NCI-H1930 (cell line): ENCODE data around the gene RAB38.
A peak's percentile ranks its signal among the peaks of the same experiment; 100 is the strongest.

Experiments used
- DNase-seq, 2 experiments: peaks; one replicate each; lab custom pipeline; 2025; lab: John Stamatoyannopoulos, UW

Gene RAB38

DNA sequence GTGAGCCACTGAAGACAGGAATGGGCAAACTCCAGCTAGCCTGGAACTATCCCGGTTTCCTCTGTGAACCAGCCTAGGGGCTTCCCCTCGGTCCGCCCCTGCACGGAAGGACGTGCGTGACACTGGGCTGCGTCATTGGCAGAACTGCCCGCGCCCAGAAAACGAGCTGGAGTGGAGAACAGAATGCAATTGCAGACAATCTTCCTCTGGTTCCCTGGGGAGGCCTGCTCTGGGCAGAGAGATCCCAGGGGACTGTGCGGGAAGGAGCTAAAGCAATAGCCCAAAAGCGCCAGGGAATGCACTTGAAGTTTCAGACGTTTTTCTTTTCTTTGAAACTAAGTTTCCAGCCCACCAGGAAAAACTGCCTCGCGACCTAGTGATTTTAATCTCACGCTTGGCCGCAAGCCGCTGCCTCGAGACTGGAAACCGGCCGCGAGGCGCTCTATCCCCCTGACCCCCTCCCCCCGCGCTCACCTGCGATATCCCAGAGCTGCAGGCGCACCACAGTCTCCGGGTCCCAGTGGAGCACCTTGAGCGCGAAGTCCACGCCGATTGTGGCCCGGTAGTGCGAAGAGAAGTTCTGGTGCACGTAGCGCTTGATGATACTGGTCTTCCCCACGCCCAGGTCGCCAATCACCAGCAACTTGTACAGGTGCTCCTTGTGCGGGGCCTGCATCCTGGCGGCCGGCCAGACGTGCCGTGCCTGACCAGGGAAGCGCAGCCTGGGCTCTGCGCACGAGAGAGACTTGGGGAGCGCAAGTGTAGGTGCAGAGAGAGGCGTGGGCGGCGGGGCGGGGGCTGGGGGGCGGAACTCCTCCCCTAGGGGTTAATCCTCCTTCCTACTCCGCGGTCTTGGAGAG lies at the start of gene RAB38:
Gene RAB38 (minus strand): TSS at position 735 of the 860 bp plus-strand sequence. CDS start 59 bp downstream, at position 676.
- DNase-seq, result peak in 1 of 2 experiments; percentile 22

DNA sequence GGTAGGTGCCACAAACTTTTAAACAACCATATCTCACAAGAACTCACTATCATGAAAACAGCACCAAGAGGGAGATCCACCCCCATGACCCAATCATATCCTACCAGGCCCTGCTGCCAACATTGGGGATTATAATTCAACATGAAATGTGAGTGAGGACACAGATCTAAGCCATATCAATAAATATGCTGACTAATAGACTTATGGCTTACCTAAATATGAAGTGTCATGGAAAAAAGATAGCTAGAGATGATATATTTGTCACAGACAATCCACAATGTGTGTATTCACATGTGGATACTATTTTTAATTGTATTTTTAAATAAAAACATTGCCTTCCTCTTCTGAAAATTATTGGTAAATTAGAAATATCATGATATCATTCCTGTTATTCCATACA lies 38.2 kb upstream of the RAB38 start:
- DNase-seq, result no peak

GRCh38 chr11:88212300-88212699 lies 37.1 kb upstream of the RAB38 start:
- no peak for DNase-seq

- DNase-seq, result no peak
These were observed 33.5 kb upstream of the RAB38 start for GRCh38 chr11:88208745-88209144.

GRCh38 chr11:88206751-88207150 lies 31.5 kb upstream of the RAB38 start:
- no peak for DNase-seq

GRCh38 chr11:88204353-88204752 lies 29.1 kb upstream of the RAB38 start:
- DNase-seq, result no peak

DNA sequence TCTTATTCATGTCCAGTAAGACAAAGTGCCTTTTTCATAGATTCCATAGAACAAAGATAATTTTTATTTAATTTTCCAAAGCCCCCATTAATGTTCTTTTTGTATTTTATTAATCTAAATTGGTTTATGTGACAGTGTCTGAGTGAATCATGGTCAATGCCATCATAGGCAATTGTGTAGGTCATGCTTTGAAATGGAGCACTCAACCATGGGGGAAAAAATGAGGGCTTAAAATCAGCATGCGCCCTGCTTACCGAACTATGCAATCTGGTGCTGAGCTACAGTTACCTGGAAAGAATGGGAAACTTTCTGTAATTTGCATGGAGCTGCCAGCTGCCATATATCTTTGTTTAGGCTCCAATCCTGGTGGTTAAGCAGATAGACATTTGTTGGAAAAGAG lies 28.4 kb upstream of the RAB38 start:
- no peak for DNase-seq

DNA sequence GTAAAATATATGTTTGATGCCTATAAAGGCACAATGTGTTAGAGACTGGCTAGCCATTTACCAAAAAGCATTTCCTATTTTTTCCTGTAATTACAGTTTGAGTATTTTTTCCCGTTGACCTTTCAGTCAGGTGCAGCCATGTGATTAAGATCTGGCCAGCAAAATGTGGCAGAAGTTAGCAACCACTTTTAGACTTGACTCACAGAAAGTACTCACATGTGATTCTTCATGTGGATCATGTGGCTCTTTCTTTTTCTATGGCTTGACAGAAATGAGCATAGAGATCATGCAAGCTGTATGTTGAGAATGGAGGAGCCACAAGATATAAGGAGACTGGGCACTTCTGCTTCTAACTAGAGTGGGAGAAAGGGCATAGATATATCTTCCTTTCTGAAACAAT lies 27.3 kb upstream of the RAB38 start:
- no peak for DNase-seq

GRCh38 chr11:88196393-88196792 lies 21.1 kb upstream of the RAB38 start:
- no peak for DNase-seq

DNA sequence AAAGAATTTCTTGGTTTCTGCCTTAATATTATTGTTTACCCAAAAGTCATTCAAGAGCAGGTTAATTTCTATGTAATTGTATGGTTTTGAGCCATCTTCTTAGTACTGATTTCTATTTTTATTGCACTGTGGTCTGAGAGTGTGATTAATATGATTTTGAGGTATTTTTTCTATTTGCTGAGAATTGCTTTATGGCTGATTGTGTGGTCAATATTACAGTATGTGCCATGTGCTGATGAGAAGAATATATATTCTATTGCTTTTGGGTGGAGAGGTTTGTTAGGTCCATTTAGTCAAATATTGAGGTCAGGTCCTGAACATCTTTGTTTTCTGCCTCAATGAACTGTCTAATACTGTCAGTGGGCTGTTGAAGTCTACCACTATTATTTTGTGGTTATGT lies 20.7 kb upstream of the RAB38 start:
- DNase-seq, result no peak

DNA sequence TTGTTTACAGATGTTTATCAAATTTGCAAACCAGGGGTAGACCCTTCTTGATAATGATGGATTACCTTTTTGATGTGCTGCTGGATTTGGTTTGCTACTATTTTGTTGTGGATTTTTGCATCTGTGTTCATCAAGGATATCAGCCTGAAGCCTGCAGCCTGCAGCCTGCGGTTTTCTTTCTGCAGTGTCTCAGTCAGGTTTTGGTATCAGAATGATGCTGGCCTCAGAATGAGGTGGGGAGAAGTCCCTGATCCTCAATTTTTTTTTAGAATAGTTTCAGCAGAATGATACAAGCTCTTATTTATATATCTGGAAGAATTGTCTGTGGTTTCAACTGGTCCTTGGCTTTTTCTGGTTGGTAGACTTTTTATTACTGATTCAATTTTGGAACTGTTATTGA lies 19.7 kb upstream of the RAB38 start:
- no peak for DNase-seq

- no peak for DNase-seq
These were observed 18.0 kb upstream of the RAB38 start for GRCh38 chr11:88193278-88193677.

DNA sequence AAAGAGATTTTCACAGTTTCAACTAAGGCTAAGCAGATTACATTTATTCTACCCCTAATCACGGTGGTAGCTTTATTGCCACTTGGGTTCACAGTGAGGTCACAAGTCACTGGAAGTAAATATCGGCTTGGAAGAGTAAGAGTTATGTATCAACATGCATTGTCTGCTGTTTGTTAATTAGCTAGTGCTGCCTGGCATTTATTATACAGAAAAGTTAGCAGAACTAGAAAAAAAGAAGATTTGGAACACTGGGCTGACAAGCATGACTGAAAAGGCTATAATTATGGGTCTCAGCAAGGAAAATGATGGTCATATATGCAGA lies 13.7 kb upstream of the RAB38 start:
- DNase-seq, result no peak

DNA sequence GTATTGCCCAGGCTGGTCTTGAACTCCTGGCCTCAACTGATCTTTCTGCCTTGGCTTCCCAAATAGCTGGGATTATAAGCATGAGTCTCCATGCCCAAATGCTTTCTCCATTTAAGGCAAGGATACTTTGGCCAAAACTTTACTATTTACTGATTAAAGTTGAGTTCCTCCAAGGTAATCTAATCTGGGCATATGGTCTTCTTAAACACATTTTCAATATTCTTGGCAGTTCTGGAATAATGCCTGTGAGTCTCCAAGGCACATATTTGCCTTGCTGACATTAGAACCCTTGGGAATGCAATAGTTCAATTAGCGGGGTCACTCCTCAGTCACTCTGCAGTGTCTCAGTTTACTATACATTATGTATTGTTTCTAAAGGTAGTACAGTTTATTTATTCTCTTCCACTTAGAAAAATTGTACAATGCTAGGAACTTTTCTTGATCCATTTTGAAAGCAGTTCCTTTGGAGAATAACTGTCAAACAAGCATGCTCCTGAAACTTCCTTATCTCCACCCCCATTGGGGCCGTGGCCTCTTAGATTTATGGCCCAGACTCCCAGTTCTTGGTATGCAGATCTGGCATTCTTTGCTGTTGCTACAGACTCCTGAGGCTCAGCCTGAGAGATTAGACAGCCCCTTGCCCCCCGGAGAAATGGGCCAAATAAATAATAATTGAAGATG lies 13.1 kb upstream of the RAB38 start:
- DNase-seq, result no peak

DNA sequence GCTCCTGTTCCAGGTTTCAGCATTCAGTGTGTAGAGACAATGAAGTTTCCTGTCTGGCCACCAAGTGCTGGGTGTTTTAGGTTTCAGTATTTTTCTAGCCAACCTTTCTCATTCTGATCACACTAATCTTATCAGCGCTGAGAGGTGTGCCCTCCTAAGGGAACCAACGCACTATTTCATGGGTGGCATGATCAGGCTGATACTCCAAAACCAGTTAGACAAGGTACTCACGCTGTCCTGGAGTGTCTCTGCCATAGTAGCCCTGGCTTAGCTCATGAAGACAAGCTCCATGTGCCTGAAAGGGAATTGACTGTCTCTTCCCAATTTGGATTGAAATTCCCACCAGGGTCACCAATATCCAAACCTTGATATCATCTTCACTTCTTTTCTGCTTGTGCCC lies 8.0 kb upstream of the RAB38 start:
- DNase-seq, result no peak

- no peak for DNase-seq
These were observed 6.5 kb upstream of the RAB38 start for GRCh38 chr11:88181776-88182175.

- DNase-seq, result no peak
These were observed 4.9 kb upstream of the RAB38 start for GRCh38 chr11:88179971-88180629.

GRCh38 chr11:88179141-88179540 lies 3.9 kb upstream of the RAB38 start:
- DNase-seq, result no peak

DNA sequence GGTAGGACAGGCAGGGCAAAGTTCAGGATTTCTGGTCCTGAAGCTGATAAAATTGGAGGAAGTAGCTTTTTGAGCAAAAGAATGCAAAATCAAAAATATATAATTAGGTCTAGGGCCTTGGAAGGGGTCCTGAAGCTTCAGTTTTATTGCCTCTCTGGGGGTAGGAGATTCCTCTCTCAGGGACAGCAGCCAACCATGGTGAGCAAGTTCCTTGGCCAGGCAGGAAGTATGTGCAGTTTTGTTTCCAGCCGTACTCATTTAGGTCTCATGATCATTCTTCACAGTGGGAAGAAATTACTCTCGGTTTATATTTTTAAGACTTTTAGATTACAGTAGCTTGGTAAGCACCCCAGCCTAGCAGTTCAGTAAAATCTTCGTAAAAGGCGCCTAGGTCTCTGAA lies 2.9 kb upstream of the RAB38 start:
- no peak for DNase-seq

- no peak for DNase-seq
These were observed 379 bp upstream of the RAB38 start for GRCh38 chr11:88175569-88176075.

DNA sequence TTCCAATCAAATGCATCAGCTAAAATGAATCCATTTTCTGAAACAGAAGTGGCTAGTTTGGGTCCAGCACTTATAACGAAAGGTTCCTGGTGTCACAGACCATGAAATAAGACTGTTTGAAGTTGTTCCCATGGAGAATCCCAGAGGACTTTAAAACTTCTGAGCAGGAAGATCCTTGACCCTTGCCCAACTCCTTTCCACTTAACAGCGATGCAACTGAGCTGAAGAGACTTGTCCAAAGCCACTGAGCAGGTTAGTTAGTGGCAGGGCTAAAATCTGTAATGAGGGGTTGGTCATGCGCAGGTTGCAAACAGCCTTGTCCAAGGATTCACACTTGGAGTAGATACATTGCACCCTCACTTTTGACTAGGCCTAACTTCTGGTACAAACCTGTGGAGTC lies 1.3 kb downstream of the RAB38 start:
- no peak for DNase-seq

DNA sequence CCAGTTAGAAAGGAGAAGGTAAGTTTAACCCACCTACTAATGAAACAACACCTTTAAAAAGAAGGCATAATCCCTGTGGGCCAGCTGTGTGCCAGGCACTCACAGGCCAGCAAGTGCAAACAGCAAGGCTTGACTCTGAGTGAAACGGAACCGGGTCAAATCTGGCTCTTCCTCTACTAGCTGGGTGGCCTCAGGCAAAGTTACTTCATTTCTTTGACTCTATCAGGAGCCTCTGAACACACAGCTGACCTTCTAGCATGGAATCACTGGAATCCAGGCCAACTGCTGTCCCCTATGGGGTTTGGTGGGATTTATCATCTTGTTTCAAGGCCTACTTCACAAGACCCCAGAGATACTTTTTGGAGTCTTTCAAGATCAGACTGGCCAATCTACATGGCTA lies 3.3 kb downstream of the RAB38 start:
- DNase-seq, result no peak

DNA sequence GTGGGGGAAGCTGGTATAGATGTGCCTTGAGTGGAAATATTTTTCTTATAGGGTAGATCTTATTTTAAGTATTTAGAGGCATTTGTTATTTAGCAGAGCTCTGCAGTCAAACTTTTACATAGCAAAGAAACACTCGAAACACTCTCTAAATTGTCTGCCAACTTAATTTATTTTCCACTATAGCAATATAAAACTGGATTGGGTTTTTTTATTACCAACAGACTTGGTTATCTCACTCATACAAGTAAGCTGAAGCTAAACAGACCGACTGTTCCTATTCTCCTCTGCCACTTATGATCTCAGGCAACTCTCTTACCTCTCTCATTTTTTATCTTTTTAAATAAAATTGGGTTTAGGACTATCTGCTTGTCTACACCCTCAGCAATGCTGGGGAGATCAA lies 4.6 kb downstream of the RAB38 start:
- DNase-seq, result no peak
